22Rv1 (cell line): ENCODE measurements around the gene PLD6.

Experiments
- CTCF ChIP-seq: fragments of 450-650 bp; IDR thresholded peaks from 2 replicates; pipeline ENCODE4 v1.5.1; 2017; ENCODE audit warnings: mild to moderate bottlenecking
- ZFX ChIP-seq: fragments of 450-650 bp; IDR thresholded peaks from 2 replicates; pipeline ENCODE4 v1.6.1; 2017; ENCODE audit warnings: antibody characterized with exemption, borderline replicate concordance

- TF ChIP-seq CTCF (no peak), ZFX (no peak)
Measured at GRCh38 chr17:17154556-17154955, 51.6 kb downstream of the PLD6 start.
